Keratinocyte (primary cell): ENCODE measurements around the gene RNF141. TPM values are rescaled to one million over a fixed set of nuclear protein-coding genes. Genes with fewer than 3 reads are reported as not detected.

ENCODE experiments used
- DNase-seq: peaks from one replicate; pipeline ENCODE4 v3.0.0-alpha.2; 2011; ENCODE audit warnings: low read depth, missing footprints, low spot score
- FAIRE-seq: peaks from 2 replicates; lab custom pipeline; 2011; peaks lifted over from hg19 to GRCh38; lab: Jason Lieb, UNC
- H2AFZ ChIP-seq: 2 replicates; pipeline ENCODE4 v1.6.0; 2012; ENCODE audit warnings: low read length, control low read depth, inconsistent platforms; ENCODE audit not compliant: control insufficient read depth
- H3K27ac ChIP-seq: 2 replicates; pipeline ENCODE4 v1.5.1; 2011; ENCODE audit warnings: low read length; ENCODE audit not compliant: control insufficient read depth, insufficient read depth
- H3K27me3 ChIP-seq: 3 replicates; pipeline ENCODE4 v1.6.0; 2011; ENCODE audit warnings: low read length; ENCODE audit not compliant: control insufficient read depth, insufficient read depth; ENCODE audit errors: extremely low read depth
- H3K36me3 ChIP-seq, 2 experiments: 2 replicates in 1 of 2; 3 replicates in 1 of 2; pipeline ENCODE4 v1.5.1; 2011; ENCODE audit warnings: low read length in 2 of 2, mild to moderate bottlenecking in 1 of 2; ENCODE audit not compliant: control insufficient read depth in 2 of 2, insufficient read depth in 2 of 2; ENCODE audit errors: extremely low read depth in 1 of 2
- H3K4me1 ChIP-seq: 3 replicates; pipeline ENCODE4 v1.5.1; 2011; ENCODE audit warnings: low read length; ENCODE audit not compliant: control insufficient read depth, insufficient read depth; ENCODE audit errors: extremely low read depth
- H3K4me2 ChIP-seq: 3 replicates; pipeline ENCODE4 v1.6.0; 2011; ENCODE audit warnings: low read depth, low read length; ENCODE audit not compliant: control insufficient read depth, insufficient read depth; ENCODE audit errors: extremely low read depth
- H3K4me3 ChIP-seq, 3 experiments: fragments of 200-600 bp in 1 of 3; sonication (generic) in 1 of 3; 2 replicates in 2 of 3; 3 replicates in 1 of 3; pipeline ENCODE4 v1.5.1; 2011 to 2016; ENCODE audit warnings: low read length in 3 of 3, mild to moderate bottlenecking in 3 of 3, control low read depth in 2 of 3, inconsistent platforms in 1 of 3, low read depth in 1 of 3, mixed read lengths in 1 of 3, mixed run types in 1 of 3, moderate library complexity in 1 of 3; ENCODE audit not compliant: control insufficient read depth in 2 of 3, insufficient read depth in 2 of 3; ENCODE audit errors: extremely low read depth in 1 of 3
- H3K79me2 ChIP-seq: 2 replicates; pipeline ENCODE4 v1.6.0; 2012; ENCODE audit warnings: low read length; ENCODE audit not compliant: control insufficient read depth, insufficient read depth
- H3K9ac ChIP-seq: 3 replicates; pipeline ENCODE4 v1.6.0; 2011; ENCODE audit warnings: low read length; ENCODE audit not compliant: control insufficient read depth, insufficient read depth; ENCODE audit errors: extremely low read depth
- H3K9me1 ChIP-seq: 3 replicates; pipeline ENCODE4 v1.6.0; 2011; ENCODE audit warnings: low read length; ENCODE audit not compliant: control insufficient read depth, insufficient read depth; ENCODE audit errors: extremely low read depth
- H3K9me3 ChIP-seq: 2 replicates; pipeline ENCODE4 v1.5.1; 2012; ENCODE audit warnings: low read depth, low read length; ENCODE audit not compliant: control insufficient read depth
- H4K20me1 ChIP-seq: 3 replicates; pipeline ENCODE4 v1.6.0; 2011; ENCODE audit warnings: low read length; ENCODE audit not compliant: control insufficient read depth, insufficient read depth; ENCODE audit errors: extremely low read depth
- EZH2 ChIP-seq: IDR thresholded peaks from one replicate; pipeline ENCODE4 v1.6.1; 2012; ENCODE audit warnings: inconsistent platforms, mild to moderate bottlenecking, low read length, moderate library complexity
- dilution Hi-C: fragments of 300-500 bp; cut with MboI; formaldehyde crosslinking; loops from one replicate; pipeline ENCODE4 v1.7.0; 2020; ENCODE audit warnings: low sequenced_read_pairs; ENCODE audit not compliant: extremely low pct_ligation_motif_present
- polyA plus RNA-seq, 5 experiments: library from polyadenylated mRNA; depleted of rRNA in 3 of 5; stranded (reverse) in 3 of 5; stranded (forward) in 1 of 5; unstranded in 1 of 5; fragments of >200 nt; gene quantifications; 1 replicate in 1 of 5; 2 replicates in 3 of 5; 3 replicates in 1 of 5; pipeline versions ENCODE4 v1.2.1 to v1.2.3, GENCODE V29; 2011 to 2012; ENCODE audit warnings: missing spikeins in 2 of 5, low read depth in 1 of 5, low replicate concordance in 1 of 5
- TF ChIP-seq, protein P1 (sequence below), 3 experiments: IDR thresholded peaks in 1 of 3; conservative IDR thresholded peaks in 1 of 3; optimal IDR thresholded peaks in 1 of 3; 2 replicates in 2 of 3; 3 replicates in 1 of 3; pipeline versions ENCODE3 to v1.5.1; 2011; ENCODE audit warnings: low read length in 3 of 3, mild to moderate bottlenecking in 3 of 3, moderate library complexity in 2 of 3, control low read depth in 1 of 3, inconsistent platforms in 1 of 3; ENCODE audit not compliant: insufficient read depth in 2 of 3; ENCODE audit errors: extremely low read depth in 1 of 3

The RNF141 gene
- polyA plus RNA-seq, 1 donor (not counting 4 experiments of a cell fraction or from before 2014, with no cell fraction given): 59.1 TPM

DNA sequence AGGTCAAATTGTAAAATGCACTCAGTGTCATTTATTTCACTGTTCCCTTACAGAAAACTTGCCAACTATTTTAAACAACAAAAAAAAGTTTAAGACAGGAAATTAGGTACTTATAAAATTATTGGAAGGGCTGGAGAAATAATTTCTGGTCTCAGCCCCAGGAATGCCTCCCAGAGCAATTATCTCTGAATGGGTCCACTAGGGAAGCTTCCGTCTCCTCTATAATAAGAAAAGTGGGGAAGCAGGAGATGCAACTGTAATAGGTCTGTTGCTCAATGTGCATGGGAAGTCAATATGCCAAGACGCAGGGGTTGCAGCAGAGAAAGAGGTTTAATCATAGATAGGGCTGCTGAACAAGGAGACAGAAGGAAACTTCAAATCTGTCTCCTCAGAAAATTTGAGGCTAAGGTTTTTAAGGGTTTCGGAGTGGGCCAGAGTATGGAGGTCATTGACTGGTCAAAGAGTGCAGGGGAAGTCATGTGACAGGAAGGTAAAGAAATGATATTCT is 10.9 kb upstream of the RNF141 start:
- Histone ChIP-seq H3K4me1 (no peaks in the 10 kb centered on the region), H2AFZ (no peak overlapping the region), H3K4me3 (no peak overlapping the region), H3K79me2 (no peaks in the 10 kb centered on the region), H3K4me2 (no peak overlapping the region), H3K27me3 (no peaks in the 10 kb centered on the region), H3K36me3 (no peaks in the 10 kb centered on the region), H3K9ac (no peak overlapping the region), H3K27ac (no peak overlapping the region), H3K9me3 (no peaks in the 10 kb centered on the region), H4K20me1 (no peaks in the 10 kb centered on the region), H3K9me1 (no peaks in the 10 kb centered on the region)
- dilution Hi-C loops: no loop called here
- FAIRE-seq (no peak), DNase-seq (no peak)
- no peak for TF ChIP-seq EZH2
- TF ChIP-seq, protein P1, sequence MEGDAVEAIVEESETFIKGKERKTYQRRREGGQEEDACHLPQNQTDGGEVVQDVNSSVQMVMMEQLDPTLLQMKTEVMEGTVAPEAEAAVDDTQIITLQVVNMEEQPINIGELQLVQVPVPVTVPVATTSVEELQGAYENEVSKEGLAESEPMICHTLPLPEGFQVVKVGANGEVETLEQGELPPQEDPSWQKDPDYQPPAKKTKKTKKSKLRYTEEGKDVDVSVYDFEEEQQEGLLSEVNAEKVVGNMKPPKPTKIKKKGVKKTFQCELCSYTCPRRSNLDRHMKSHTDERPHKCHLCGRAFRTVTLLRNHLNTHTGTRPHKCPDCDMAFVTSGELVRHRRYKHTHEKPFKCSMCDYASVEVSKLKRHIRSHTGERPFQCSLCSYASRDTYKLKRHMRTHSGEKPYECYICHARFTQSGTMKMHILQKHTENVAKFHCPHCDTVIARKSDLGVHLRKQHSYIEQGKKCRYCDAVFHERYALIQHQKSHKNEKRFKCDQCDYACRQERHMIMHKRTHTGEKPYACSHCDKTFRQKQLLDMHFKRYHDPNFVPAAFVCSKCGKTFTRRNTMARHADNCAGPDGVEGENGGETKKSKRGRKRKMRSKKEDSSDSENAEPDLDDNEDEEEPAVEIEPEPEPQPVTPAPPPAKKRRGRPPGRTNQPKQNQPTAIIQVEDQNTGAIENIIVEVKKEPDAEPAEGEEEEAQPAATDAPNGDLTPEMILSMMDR (optimal IDR thresholded peaks at IDR 0.05 in 1 of 3, IDR thresholded peaks at IDR 0.05 in 1 of 3, conservative IDR thresholded peaks at IDR 0.05 in 1 of 3; ENCODE audit: extremely low read depth in 1 of 3, insufficient read depth in 2 of 3, low read length in 3 of 3): no peak

DNA sequence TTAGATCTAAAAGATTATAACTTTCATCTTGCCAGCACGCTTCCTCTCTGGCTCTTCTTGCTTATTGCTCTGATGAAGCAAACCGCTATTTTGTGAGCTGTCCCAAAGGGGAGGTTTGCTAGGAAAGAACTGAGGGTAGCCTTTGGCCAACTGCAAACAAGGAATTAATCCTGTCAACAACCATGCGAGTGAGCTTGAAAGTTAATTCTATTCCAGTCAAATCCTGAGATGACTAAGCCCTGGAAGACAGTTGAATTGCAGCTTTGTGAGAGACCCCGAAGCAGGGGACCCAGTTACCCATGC is 10.3 kb upstream of the RNF141 start:
- no peak for FAIRE-seq
- dilution Hi-C loops: no loop called here
- no peaks in the 10 kb centered on the region for H3K9me3 ChIP-seq
- no peaks in the 10 kb centered on the region for H3K36me3 ChIP-seq
- H4K20me1 ChIP-seq: no peaks in the 10 kb centered on the region
- no peaks in the 10 kb centered on the region for H3K27me3 ChIP-seq
- no peak overlapping the region for H3K4me3 ChIP-seq
- H3K9me1 ChIP-seq: no peaks in the 10 kb centered on the region
- H3K4me2 ChIP-seq: no peak overlapping the region
- no peak for DNase-seq
- TF ChIP-seq EZH2: no peak
- TF ChIP-seq, protein P1 (optimal IDR thresholded peaks at IDR 0.05 in 1 of 3, IDR thresholded peaks at IDR 0.05 in 1 of 3, conservative IDR thresholded peaks at IDR 0.05 in 1 of 3; ENCODE audit: extremely low read depth in 1 of 3, insufficient read depth in 2 of 3, low read length in 3 of 3): no peak
- H2AFZ ChIP-seq: no peak overlapping the region
- no peaks in the 10 kb centered on the region for H3K79me2 ChIP-seq
- no peak overlapping the region for H3K27ac ChIP-seq
- H3K9ac ChIP-seq: no peak overlapping the region
- H3K4me1 ChIP-seq: no peaks in the 10 kb centered on the region
